ENCODE results near the gene TMEM51.

Gene TMEM51

DNA sequence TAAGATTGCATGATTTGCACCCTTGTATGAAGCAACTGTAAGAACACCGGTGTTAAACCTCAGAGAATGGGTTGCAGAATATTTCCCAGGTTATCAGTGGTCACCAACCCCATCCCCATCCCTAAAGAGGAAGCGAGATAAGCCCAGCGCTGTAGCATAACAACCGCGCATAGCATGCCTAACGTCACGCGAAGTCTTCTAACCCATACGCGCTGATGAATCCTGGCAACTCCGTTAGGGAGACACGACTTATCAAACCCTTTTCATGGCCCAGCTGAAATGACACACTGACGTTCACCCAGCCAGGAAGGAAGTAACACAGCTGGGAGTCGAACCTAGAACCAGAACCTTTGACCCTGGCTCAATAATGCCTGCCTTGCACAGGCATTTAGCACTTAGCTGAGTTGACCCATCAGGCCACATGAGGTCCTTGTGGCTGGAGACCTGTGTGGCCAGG lies 24.2 kb downstream of the TMEM51 start:
- no peak for DNase-seq (ENCODE audit: low read depth in 2 of 2)

DNA sequence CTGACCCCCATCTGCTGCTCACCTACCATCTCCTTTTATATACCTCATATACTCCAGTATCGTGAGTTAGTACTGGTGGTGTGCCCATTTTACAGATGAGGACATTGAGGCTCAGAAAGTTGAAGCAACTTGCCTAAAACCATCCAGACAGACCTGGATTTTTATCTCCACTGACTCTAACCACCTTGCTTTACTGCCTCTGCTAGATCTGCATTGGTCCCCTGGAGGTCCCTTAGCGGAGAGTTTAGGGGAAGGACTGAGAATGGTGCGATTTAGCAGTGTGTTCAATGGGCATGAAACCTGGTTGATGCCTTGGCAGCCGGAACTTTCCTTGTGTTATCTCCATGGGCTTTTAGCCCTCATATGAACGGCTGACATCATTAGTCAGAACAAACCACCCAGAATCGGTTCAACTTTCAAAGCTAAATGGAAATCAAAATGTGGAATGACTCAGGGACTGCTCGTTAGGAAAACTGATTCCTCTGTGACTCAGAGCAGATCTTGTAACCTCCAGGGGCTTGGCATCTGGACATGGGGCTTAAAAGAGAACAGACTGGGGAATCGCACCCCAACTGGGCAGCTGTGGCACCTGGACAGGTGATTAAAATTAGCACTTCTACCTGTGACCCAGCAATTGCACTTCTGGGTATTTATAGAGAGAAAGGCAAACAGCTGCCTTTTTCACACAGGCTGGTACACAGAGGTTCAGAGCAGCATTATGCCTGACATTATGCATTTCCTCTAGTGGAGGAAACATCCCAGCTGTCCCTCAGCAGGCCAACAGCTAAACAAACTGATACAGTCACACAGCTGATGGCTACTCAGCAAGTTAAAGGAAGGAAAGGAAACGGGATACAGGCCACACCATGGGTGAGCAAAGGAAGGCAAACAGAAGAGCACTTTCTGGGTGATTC lies 25.3 kb downstream of the TMEM51 start:
- DNase-seq (ENCODE audit: low read depth in 2 of 2), result no peak

DNA sequence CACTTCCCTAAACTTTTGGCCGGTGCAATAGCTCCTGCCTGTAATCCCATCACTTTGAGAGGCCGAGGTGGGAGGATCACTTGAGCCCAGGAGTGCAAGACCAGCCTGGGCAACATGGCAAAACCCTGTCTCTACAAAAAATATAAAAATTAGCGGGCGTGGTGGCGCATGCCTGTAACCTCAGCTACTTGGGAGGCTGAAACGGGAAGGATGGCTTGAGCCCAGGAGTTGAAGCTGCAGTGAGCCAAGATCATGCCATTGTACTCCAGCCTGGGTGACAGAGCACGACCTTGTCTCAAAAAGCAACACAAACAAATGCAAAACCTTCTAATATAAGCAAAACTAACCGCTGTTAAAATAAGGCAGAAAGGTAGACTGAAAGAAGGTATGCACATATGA lies 25.9 kb downstream of the TMEM51 start:
- DNase-seq (ENCODE audit: low read depth in 2 of 2), result no peak

DNA sequence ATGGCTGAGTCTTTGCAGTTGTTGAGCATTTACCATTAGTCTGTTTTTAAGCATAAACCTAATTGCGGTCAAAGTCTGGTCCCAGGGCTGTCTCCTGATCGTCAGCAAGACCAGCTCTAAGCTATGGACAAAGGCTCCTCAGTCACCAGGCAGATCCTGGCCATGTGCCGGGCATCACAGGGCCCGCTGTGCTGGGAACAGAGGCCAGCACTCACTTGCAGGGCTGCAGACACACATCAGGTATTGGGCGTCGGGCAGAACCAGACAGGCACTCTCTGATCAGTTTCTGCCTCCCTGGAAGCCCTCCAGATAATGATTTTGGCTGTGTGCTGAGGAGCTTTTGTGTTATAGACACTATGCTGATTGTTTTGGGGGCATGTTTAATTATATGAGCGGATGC lies 26.6 kb downstream of the TMEM51 start:
- DNase-seq (ENCODE audit: low read depth in 2 of 2), result no peak

DNA sequence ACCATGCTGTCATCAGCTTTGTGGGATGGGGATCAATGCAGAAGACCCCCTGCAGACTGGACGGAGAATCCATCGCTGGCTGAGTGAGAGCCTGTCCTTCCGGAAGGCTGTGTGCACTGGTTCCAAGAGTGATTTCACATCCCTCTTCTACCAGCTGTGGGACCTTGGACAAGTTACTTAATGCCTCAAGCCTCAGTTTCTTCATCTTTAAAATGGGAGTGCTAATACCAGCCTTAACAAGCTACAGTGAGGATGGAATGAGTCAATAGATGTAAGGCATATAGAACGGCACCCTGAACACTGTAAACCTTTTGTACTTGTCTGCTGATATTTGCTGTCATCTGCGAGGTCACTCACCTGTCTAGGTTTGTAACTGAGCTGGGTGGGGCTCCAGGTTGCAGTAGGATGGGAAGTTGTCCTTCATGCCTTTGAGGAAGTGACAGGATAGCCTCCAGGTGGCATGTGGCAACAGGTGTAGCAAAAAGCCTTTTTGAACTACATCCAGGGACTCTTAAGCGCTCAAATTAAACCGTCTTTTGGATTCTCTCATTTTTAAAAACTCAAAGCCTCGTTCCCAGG lies 27.5 kb downstream of the TMEM51 start:
- no peak for DNase-seq (ENCODE audit: low read depth in 2 of 2)

DNA sequence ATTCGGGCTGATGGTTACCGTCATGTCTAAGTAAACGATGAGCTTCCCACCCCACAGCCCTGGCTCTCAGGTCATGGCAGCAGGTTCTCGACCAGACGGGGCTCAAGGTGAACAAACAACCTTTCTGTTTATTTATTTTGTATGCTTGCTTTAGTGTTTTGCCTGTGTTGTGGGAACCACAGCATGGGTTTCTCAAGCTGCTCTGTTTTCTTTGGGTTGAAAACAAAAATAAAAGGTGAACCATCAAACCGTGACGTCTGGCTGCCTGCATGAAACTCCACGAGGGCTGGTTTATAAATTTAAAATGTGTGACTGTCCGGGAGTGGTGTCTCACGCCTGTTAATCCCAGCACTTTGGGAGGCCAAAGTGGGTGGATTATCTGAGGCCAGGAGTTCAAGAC lies 28.0 kb downstream of the TMEM51 start:
- no peak for DNase-seq (ENCODE audit: low read depth in 2 of 2)

DNA sequence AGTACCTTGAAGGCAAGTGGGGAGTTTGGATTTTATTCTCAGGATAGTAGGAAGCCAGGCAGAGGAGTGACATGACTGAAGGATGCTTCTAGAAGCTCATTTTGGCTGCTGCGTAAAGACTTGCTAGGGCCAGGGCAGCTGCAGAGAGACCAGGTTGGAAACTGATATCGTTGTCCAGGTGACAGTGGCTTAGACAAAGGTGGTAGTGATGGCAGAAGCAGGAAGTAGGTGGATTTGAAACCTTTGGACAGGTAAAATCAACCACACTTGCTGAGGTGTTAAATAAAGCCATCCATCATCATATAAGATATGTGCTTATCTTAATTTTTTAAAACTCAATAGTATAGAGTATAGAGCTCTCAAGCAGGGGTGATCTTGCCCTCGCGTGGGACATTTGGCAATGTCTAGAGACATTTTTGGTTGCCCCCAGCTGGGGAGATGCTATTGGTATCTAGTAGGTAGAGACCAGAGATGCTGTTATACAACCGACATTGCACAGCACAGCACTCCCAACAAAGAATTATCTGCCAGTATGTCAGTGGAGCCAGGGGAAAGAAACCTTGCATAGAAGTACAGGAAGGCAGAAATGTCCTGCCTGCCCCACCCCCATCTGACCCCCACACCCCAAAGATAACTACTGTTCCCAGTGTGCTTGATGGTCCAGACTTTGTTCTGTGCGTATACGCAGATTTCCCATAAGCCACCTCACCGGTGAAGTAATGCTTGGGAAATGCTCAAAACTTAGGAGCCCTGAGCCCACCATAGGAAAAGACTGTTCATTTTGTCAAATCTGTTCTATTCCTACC lies 31.1 kb downstream of the TMEM51 start:
- no peak for DNase-seq (ENCODE audit: low read depth in 2 of 2)

DNA sequence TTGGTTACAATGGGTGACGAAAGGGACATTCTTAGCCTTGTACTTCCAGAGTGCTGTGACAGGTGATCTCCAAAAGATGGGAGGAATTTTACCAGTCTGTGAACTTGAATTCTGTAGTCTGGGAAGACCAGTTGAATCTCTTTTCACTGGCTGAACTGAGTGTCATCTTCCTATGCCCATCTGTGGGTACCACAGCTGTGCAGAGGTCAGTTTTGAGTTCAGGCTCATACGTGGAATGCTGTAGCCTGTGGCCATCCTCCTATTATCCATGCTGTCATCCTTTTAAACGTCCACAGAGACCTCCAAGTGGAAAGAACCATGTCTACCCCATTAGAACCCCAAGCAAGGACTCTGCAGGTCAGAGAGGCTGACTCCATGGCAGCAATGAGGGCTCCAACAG lies 32.1 kb downstream of the TMEM51 start:
- DNase-seq (ENCODE audit: low read depth in 2 of 2), result no peak

DNA sequence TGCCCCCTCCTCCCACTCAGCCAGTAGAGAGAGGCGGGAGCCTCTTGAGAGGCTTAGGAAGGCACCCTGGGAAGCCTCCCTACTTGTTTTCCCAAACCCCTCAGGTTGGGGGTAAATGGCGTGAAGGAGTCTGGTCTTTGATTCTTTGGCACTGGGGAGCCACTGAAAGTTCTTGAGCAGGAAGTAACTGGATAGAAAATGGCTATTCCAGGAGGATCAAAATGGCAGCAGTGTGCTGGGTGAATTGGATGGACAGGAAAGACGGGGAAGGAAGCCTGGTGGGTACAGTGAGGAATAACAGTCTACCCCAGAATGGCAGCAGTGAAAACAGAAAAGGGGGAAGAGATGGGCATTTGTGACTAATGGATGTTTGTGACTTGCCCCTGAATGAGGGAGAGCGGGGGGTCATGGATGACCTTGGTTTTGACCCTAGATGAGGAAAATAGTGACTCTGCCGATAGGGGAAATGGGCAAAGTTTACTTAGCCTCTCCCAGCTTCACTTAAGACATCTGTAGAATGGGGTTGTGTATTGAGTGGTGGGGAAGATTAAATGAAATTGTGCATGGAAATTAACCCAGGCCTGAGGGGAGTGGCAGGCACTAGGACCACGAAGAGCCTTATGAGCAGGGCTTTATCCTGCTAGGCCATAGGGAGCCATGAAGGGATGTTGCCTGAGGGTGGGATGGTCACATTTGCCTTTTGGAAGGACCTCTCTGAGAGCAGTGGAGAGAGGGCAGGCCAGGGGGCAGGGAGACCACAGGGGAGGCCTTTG lies 32.7 kb downstream of the TMEM51 start:
- DNase-seq (ENCODE audit: low read depth in 2 of 2), result no peak

DNA sequence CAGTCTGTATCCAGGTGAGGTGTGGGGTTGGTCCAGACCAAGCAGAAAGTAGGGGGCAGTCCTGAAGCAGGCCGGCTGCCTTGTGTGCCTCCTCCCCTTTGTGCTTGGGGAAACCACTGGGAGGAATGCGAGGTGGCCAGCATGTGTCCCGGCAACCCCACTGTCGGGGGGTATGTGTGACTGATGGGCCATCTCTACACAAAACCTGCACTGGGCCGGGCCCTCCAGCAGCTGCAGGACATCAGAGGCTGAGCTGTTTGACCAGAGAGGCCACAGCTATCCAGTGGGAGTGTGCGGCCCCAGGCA lies 33.3 kb downstream of the TMEM51 start:
- no peak for DNase-seq (ENCODE audit: low read depth in 2 of 2)

DNA sequence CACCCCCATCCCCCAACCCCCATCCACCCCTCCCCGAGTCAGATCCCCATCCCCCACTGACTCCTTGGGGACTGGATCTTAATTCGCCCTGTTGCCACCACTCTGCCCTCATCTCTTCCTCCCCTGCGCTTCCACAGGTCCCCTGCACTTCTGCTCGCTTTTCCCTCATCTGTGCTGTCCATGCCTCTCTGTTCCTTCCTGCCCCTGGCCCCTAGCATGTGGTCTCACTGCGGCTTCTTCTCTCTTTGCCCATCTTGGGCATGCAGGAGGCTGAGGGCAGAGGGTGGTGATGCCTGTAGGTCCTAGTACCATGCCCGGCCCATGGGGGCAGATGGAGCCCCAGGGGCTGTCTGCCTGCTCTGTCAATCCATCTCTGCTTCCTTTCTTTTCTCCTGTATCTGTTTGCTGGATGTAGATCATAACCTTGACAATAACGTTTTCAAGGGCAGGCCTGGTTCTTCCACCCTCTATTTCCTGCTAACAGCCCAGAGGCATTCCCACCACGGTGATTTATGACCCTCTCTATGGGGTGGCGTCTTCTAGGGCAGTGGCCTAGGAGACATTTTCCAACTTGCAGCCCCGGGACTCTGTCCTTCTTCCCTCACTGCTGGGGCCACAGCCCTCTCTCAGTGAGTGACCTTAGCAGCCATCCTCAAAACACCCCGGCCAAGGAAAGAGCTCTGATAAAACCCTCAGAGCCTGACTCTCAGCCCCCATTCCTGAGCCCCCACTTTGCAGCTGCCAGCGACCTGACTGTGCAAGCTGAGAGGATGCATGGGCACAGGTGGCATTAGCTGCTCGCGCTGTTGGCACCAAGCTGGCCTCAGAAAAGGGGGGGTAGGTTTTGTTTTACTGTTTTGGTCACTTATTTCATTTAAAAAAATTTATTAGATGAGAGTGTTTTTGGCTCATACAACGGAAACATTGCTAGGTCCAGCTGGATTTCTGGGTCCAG lies 33.9 kb downstream of the TMEM51 start:
- DNase-seq (ENCODE audit: low read depth in 2 of 2), result no peak

DNA sequence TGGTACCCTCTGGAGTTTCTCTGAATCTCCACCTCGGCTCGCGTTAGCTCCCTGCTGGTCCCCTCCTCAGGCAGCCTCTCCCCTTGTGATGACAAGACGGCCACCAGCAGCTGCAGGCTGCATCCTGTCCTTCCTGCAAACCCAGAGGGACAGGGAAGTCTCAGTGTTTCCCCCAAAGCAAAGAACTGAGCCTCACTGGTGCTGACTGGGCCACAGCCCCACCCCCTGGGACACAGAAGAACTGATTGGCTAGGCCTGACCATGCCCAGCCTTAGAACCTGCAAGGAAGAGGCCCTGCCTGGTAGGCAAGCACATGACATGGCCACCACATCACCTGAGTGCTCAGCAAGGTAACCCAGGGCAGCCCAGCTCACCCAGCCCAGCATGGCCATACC lies 34.6 kb downstream of the TMEM51 start:
- no peak for DNase-seq (ENCODE audit: low read depth in 2 of 2)

DNA sequence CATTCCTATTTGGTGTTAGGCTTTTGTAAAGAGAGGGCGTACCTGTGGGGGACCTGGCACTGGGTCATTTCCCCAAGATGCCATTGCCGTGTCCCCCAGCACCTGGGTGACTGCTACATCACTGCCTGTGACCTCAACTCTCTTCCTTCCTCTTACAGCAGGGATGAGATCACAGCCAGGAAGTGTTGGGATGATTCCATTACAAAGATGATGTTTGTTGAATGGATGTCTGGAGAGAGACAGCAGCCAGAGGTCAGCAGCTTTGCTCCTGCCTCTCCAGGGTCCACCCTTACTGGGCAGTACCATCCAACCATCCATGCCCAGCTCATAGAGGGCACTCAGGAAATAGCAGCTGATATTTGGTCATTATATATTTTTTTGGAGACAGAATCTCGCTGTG lies 35.1 kb downstream of the TMEM51 start:
- no peak for DNase-seq (ENCODE audit: low read depth in 2 of 2)

DNA sequence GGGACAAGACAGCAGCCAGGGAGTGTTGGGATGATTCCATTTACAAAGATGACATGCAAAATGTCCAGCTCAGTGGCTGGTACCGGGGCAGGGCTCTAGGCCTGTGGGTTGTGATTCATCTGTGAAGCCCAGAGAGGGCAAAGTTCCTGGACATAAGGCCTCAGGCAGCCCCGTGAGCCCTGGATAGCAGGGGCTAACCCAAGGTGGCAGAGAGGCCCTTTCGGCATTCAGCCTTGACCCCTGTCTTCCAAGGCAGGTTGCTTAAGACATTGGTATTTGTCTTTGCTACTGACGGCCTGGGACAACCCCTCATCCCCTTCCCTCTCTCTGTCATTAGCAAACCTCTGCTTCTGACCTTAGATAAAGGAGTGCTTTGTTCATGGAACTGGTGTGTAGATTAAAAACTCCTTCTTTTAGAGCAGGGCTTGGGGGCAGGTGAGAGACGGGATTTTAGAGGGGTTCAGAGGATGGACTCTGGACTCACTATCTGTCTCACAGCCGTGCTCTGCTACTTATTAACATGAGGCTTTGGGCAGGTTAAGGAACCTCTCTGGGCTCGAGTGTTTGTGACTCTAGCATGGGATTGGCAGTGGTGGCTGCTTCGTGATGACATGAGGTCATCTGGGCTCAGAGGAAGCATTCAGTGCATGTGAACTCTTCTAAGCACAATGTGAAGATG lies 36.3 kb downstream of the TMEM51 start:
- no peak for DNase-seq (ENCODE audit: low read depth in 2 of 2)

DNA sequence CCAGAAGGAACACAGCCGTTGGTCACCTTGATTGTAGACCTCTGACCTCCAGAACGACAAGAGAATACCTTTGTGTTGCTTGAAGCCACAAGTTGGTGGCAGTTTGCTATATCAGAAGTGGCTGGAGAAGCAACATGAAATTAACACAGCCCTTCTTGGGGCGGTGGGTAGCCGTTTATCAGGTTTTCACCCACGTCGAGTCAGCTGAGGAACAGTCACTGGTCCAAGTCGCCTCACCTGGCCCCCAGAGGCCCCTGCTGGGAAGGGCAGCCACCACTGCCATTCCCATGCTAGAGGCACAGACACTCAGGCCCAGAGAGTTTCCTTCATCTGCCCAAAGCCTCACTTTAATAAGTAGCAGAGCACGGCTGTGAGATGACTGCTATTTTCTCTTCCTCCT lies 37.7 kb downstream of the TMEM51 start:
- DNase-seq (ENCODE audit: low read depth in 2 of 2), result no peak

DNA sequence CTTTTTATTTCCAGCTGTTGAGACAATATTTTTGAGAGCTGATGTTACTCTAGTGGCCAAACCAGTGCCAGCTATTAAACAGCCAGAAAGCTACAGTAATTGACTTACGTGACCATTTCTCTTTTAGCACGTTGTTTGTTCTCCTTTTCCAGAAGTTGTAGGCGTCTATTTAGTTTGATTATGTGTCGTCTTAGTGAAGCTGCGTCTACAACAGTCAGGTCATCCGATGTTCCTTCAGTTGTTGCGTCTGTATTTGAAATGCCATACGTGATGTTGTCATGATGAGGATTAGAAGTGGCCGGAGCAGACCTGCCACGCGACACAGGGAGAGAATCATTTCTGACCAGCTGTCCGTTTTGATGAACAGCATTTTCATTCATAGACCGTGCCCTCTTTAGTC lies 38.2 kb downstream of the TMEM51 start:
- no peak for DNase-seq (ENCODE audit: low read depth in 2 of 2)

DNA sequence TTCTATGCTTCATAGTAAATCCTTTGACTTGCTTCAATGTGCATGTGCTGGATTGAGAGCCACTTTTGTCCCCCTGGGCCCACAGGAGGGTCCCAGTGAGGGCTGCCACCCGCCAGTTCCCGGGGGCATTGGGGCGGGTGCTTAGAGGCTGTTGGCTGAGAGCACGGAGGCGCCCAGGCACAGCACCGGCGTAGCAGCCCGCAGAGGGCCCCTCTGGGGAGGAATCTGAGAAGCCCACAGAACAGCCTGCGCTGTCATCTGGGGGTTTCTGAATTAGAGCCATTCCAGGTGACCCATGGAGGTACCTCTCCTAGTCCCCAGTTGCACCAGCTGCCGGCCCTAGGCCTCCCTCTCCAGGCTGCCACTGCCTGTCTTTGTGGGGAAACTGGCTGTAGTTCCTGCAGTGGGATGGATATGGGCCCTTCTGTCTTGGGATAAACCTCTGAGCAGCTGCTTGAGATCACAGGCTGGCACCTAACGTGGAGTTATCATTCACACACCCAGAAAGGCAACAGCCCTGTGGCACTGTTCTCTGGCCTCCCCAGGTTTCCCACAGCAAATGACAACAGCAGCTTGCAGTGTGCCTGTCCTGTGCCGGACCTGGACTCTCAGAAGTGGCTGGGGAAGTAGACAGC lies 39.5 kb downstream of the TMEM51 start:
- no peak for DNase-seq (ENCODE audit: low read depth in 2 of 2)

DNA sequence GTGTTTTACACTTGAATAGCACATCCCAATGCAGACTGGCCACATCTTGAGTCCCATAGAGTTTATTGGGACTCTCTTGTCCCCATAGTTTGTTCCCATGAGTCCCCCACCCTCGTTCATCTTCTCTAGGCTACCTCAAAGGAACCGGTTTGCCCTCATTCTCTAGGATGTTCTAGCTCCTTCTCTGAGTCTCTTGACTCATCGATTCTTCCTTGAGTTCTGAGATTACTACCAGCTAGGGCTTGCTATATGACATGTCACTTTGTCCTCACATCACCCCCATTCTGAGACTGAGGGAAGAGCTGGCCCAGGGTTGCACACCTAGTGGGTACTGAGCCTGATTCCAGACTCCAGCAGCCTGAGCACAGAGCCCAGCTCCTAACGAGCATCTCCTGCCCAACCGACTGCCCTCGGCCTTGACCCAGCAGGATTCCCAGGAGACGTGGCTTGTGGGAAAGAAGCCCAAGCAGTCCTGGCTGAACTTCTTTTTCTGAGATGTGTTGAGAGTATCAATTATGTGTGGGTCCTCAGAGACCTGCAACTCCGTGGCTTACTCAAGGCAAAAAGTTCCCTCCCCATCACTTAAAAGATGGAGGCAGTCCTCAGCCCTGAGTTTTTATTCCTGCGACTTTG lies 42.0 kb downstream of the TMEM51 start:
- DNase-seq (ENCODE audit: low read depth in 2 of 2), result no peak

DNA sequence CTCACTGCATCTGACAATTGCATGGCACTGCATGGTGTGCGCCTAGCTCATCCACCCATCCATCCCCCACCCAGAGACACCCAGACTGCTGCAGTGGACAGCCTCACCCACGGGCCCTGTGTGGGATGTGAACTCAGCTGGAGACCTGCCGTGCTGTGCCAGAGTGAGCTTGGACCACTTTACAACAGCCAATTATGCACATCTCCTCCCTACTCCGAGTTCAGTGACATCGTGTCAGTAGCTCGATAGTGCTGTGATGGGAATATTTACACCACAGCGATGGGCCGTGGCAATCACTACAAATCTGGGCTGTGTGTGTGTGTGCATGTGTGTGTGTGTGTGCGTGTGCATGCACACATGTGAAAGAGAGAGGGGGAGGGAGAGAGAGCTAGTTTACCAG lies 42.5 kb downstream of the TMEM51 start:
- no peak for DNase-seq (ENCODE audit: low read depth in 2 of 2)

Data from stimulated activated CD8-positive, alpha-beta memory T cell treated with anti-CD3 and anti-CD28 coated beads, Interleukin-2, amount 100 ng/mL, for 1 hour (primary cell).